ENCODE data around the gene PPP4R2.

- TF ChIP-seq POLR2AphosphoS5 (IDR thresholded peaks at IDR 0.05) (no peak), POLR2A (IDR thresholded peaks at IDR 0.05) (no peak), EP300 (IDR thresholded peaks at IDR 0.05) (no peak)
- TF ChIP-seq, protein P1, sequence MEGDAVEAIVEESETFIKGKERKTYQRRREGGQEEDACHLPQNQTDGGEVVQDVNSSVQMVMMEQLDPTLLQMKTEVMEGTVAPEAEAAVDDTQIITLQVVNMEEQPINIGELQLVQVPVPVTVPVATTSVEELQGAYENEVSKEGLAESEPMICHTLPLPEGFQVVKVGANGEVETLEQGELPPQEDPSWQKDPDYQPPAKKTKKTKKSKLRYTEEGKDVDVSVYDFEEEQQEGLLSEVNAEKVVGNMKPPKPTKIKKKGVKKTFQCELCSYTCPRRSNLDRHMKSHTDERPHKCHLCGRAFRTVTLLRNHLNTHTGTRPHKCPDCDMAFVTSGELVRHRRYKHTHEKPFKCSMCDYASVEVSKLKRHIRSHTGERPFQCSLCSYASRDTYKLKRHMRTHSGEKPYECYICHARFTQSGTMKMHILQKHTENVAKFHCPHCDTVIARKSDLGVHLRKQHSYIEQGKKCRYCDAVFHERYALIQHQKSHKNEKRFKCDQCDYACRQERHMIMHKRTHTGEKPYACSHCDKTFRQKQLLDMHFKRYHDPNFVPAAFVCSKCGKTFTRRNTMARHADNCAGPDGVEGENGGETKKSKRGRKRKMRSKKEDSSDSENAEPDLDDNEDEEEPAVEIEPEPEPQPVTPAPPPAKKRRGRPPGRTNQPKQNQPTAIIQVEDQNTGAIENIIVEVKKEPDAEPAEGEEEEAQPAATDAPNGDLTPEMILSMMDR (IDR thresholded peaks at IDR 0.05), result no peak
Measured at GRCh38 chr3:72970942-72971341, 25.7 kb upstream of the PPP4R2 start.

All from gastroesophageal sphincter (tissue), 3 donors.